ENCODE data around the gene BFSP1. TPM values are rescaled to one million over a fixed set of nuclear protein-coding genes. Genes with fewer than 3 reads are reported as not detected.
A peak's percentile ranks its signal among the peaks of the same experiment; 100 is the strongest.

BFSP1 gene
- total RNA-seq, 4 donors from 2014 or later, result 0.57 to 2.5 TPM; not detected in 2

DNA sequence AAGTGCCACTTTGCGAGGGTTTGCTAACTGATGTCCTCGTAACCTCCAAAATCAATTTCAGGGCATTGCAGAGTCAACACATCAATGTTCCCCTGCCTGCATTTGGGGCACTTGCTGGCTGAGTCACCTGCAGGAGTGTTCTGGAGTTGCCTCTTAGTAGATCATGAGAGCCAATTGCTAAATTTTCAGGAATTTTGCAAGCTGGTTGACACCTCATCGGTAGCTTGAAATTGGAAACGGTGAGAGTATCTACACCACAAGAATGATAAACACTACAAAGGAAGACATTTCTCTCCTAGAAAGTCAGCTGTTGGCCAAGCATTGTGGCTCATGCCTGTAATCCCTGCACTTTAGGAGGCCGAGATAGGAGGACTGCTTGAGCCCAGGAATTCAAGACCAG is 10.8 kb upstream of the BFSP1 start:
- H3K4me1 ChIP-seq, result no peaks in the 10 kb centered on the region
- no peak overlapping the region for H3K4me3 ChIP-seq
- no peaks in the 10 kb centered on the region for H3K27me3 ChIP-seq
- no peaks in the 10 kb centered on the region for H3K36me3 ChIP-seq
- H3K27ac ChIP-seq, result peak overlapping the region in 3 of 4 donors; percentile 13 to 64 (median 17)
- TF ChIP-seq, protein P1, sequence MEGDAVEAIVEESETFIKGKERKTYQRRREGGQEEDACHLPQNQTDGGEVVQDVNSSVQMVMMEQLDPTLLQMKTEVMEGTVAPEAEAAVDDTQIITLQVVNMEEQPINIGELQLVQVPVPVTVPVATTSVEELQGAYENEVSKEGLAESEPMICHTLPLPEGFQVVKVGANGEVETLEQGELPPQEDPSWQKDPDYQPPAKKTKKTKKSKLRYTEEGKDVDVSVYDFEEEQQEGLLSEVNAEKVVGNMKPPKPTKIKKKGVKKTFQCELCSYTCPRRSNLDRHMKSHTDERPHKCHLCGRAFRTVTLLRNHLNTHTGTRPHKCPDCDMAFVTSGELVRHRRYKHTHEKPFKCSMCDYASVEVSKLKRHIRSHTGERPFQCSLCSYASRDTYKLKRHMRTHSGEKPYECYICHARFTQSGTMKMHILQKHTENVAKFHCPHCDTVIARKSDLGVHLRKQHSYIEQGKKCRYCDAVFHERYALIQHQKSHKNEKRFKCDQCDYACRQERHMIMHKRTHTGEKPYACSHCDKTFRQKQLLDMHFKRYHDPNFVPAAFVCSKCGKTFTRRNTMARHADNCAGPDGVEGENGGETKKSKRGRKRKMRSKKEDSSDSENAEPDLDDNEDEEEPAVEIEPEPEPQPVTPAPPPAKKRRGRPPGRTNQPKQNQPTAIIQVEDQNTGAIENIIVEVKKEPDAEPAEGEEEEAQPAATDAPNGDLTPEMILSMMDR (IDR thresholded peaks at IDR 0.05), result no peak
- no peak for TF ChIP-seq POLR2A (IDR thresholded peaks at IDR 0.05)
- H3K9me3 ChIP-seq, result no peaks in the 10 kb centered on the region
- no peak for DNase-seq

DNA sequence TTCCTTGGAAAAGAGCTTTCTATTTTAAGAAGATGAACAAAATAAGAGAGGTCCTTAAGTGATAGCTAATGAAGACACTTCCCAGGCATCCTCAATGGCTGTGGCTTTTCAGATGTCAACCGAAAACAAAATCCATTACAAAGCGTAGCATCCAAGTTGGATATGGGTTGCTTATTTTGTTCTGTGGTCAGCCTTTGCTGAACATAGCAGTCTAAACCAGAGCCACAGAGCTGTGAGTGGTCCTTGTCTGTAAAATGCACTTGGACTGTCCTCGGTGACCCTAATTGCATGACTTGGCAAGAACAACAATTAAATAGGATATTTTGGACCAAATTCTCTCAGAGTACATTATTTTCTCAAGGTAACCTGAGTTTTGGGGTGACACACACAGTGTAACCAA is 10.4 kb upstream of the BFSP1 start:
- H3K36me3 ChIP-seq, result no peaks in the 10 kb centered on the region
- H3K4me1 ChIP-seq, result no peaks in the 10 kb centered on the region
- TF ChIP-seq, protein P1 (IDR thresholded peaks at IDR 0.05), result no peak
- TF ChIP-seq POLR2A (IDR thresholded peaks at IDR 0.05), result no peak
- no peak for DNase-seq
- H3K4me3 ChIP-seq, result no peak overlapping the region
- no peaks in the 10 kb centered on the region for H3K9me3 ChIP-seq
- H3K27ac ChIP-seq, result peak overlapping the region in 2 of 4 donors; percentile 17 to 64
- no peaks in the 10 kb centered on the region for H3K27me3 ChIP-seq

DNA sequence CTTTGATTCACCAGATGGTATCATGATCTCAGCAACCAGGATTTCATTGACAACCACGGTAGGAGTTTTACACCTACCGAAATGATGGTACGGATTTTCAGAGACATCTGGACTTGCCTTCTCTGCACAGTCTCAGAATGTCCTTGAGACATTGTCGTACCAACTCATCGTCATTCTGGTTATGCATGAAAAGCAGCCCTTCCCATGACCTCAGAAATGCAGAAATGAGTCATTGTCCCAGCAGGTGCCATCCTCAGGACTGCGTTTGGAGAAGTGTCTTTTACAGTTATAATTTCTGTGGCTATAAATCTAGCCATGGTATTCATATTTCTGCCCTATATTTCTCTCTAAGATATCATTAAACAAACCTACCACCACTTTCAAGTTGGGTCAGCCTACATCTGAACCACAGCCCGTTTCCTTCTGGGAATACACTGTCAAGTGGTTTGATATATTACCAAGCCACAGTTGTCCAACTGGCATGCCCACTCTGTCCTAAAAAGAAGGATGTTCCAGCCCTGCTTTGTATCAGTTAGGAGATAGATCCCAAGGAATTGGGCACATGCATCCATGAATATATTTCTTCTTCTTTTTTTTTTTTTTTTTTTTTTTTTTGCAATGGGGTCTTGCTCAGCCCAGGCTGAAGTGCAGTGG is 7.5 kb upstream of the BFSP1 start:
- H3K9me3 ChIP-seq, result no peaks in the 10 kb centered on the region
- no peak overlapping the region for H3K4me3 ChIP-seq
- DNase-seq, result no peak
- H3K36me3 ChIP-seq, result no peaks in the 10 kb centered on the region
- TF ChIP-seq, protein P1 (IDR thresholded peaks at IDR 0.05), result no peak
- no peak for TF ChIP-seq POLR2A (IDR thresholded peaks at IDR 0.05)
- H3K27ac ChIP-seq, result no peak overlapping the region
- H3K27me3 ChIP-seq, result no peaks in the 10 kb centered on the region
- no peaks in the 10 kb centered on the region for H3K4me1 ChIP-seq

DNA sequence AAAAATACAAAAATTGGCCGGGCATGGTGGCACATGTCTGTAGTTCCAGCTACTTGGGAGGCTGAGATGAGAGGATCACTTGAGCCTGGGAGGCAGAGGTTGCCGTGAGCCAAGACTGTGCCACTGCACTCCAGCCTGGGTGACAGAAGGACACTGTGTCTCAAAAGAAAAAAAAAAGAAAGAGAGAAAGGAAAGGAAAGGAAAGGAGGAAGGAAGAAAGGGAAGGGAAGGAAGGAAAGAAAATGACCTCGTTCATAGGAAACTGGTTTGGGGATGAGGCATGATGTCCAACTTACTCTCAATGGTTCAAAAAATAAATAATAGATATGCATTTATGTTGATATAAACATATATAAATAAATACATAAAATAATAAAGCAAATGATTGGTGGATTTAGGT is 6.8 kb upstream of the BFSP1 start:
- Histone ChIP-seq H3K4me3 (no peak overlapping the region), H3K4me1 (no peaks in the 10 kb centered on the region), H3K27ac (no peak overlapping the region), H3K27me3 (no peaks in the 10 kb centered on the region), H3K9me3 (no peaks in the 10 kb centered on the region), H3K36me3 (no peaks in the 10 kb centered on the region)
- TF ChIP-seq, protein P1 (IDR thresholded peaks at IDR 0.05), result no peak
- TF ChIP-seq POLR2A (IDR thresholded peaks at IDR 0.05), result no peak
- DNase-seq, result no peak

DNA sequence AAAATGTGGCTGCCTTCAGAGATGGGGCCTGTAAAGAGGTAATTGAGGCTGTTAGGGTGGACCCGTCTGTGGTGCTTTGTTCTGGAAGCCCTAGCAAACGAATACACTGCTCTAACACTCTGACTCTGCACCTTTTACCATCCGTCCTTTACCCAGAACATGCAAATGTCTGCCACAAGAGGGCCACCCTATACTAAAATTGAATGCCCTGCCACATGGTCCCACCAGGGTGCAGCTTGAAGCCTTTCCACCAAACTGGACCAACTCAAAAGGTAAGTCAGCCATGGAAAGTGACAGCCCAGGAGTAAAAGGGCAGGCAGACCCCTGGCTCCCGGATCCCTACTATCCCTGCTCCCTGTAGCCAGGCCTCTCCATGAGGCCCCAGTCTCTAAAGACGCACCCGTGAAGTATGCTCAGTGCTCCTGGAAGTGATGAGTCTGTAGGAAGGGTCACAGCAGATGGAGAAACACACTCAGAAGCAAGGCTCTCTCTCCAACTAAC is 5.8 kb upstream of the BFSP1 start:
- Histone ChIP-seq H3K27ac (no peak overlapping the region), H3K4me1 (peaks cover 0 to under 1% (median 0%) of the 10 kb centered on the region in 4 donors), H3K36me3 (no peaks in the 10 kb centered on the region), H3K27me3 (no peaks in the 10 kb centered on the region), H3K4me3 (no peak overlapping the region), H3K9me3 (no peaks in the 10 kb centered on the region)
- peak; percentile 45 to 82 (median 56) for DNase-seq
- TF ChIP-seq, protein P1 (IDR thresholded peaks at IDR 0.05), result peak; percentile 70 to 96 (median 86)
- TF ChIP-seq POLR2A (IDR thresholded peaks at IDR 0.05), result no peak
